ENCODE results near the gene TOGARAM2.

DNA sequence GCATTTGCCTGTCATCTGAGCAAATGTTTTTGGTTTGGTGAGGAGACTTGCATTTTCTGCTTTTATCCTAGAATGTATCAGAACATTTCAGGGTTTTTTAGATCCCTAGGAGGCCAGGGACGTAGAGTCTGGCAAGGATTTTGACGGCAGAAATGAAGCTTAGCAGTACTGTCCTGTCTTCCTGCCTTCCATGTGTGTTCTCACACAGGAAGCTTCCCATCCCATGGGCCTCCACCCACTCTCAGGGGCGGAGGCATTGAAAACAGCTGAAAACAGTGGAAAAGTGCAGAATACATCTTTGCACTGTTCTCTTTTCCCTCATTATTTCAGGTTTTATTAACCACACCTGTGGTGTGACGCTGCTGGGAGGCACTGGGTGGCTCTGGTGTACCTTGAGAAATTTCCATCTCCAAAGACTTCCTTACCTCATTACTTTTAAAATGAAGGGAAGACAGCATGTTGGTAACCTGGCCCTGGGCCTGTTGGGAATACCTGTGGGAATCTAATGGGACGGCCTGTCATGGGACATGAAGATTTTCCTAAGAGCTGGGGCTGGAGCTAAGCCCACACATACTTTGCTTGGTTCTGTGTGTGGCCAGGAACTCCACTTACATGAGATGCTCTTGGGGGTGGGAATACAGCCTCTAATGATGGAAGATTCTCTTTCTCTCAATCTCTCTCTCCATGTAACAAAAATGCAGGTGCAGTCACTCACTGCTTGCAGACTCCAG, 72.7 kb downstream of the TOGARAM2 start:
- TF ChIP-seq, protein P1, sequence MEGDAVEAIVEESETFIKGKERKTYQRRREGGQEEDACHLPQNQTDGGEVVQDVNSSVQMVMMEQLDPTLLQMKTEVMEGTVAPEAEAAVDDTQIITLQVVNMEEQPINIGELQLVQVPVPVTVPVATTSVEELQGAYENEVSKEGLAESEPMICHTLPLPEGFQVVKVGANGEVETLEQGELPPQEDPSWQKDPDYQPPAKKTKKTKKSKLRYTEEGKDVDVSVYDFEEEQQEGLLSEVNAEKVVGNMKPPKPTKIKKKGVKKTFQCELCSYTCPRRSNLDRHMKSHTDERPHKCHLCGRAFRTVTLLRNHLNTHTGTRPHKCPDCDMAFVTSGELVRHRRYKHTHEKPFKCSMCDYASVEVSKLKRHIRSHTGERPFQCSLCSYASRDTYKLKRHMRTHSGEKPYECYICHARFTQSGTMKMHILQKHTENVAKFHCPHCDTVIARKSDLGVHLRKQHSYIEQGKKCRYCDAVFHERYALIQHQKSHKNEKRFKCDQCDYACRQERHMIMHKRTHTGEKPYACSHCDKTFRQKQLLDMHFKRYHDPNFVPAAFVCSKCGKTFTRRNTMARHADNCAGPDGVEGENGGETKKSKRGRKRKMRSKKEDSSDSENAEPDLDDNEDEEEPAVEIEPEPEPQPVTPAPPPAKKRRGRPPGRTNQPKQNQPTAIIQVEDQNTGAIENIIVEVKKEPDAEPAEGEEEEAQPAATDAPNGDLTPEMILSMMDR (IDR thresholded peaks at IDR 0.05): no peak
- TF ChIP-seq POLR2A (IDR thresholded peaks at IDR 0.05) (no peak), EP300 (IDR thresholded peaks at IDR 0.05) (no peak)
